Loucy (cell line): ENCODE data around the gene KSR1.

Experiments
- CTCF ChIP-seq: fragments of 200-600 bp; sonication (generic); conservative IDR thresholded peaks from 2 replicates; pipeline ENCODE4 v1.5.1; 2014; ENCODE audit warnings: mild to moderate bottlenecking, antibody characterized with exemption, low read length
- EZH2phosphoT487 ChIP-seq: fragments of 200-600 bp; IDR thresholded peaks from 2 replicates; pipeline ENCODE4 v1.6.1; 2018; ENCODE audit warnings: antibody characterized with exemption, mild to moderate bottlenecking, moderate library complexity, borderline replicate concordance

- TF ChIP-seq CTCF (no peak), EZH2phosphoT487 (no peak)
These were observed 62.6 kb downstream of the KSR1 start for GRCh38 chr17:27518545-27519521.
